B cell (primary cell): ENCODE measurements around the gene CDH20. TPM values are rescaled to one million over a fixed set of nuclear protein-coding genes. Genes with fewer than 3 reads are reported as not detected.
A peak's percentile ranks its signal among the peaks of the same experiment; 100 is the strongest.

Experiments
- ATAC-seq: fragments of 200-7000 bp; cut with Tn5 transposase; one replicate; pipeline ENCODE4 v1.10.0; 2021; ENCODE audit warnings: low read depth, mild to moderate bottlenecking, moderate number of reproducible peaks, moderate library complexity
- CTCF ChIA-PET: fragments of 350-600 bp; sonication (Branson Sonifier 250); formaldehyde crosslinking; loops from one replicate; lab custom pipeline; 2021; ENCODE audit warnings: antibody characterized with exemption, inconsistent platforms; lab: Charles Lee
- POLR2A ChIA-PET: fragments of 350-600 bp; sonication (Branson Sonifier 250); formaldehyde crosslinking; loops from one replicate; lab custom pipeline; 2021; ENCODE audit warnings: antibody characterized with exemption; lab: Charles Lee
- DNase-seq: peaks from one replicate; pipeline ENCODE4 v3.0.0; 2013
- H2AFZ ChIP-seq: 2 replicates; pipeline ENCODE4 v1.6.1; 2012; ENCODE audit warnings: mild to moderate bottlenecking, low read depth, low read length; ENCODE audit not compliant: insufficient read depth, poor library complexity, severe bottlenecking
- H3K27ac ChIP-seq, 2 donors: 1 replicate in 1 of 2; 2 replicates in 1 of 2; pipeline ENCODE4 v1.5.1; 2012 to 2013; ENCODE audit warnings: low read length in 2 of 2, mild to moderate bottlenecking in 2 of 2, moderate library complexity in 1 of 2
- H3K27me3 ChIP-seq, 4 experiments: fragments of 200-600 bp in 1 of 4; sonication (generic) in 1 of 4; replicated peaks in 1 of 4; 1 replicate in 2 of 4; 2 replicates in 2 of 4; pipeline versions ENCODE4 v1.6.1 to v1.7.0; 2013 to 2016; ENCODE audit warnings: low read length in 3 of 4, mild to moderate bottlenecking in 2 of 4, mixed read lengths in 1 of 4, moderate library complexity in 1 of 4; ENCODE audit not compliant: insufficient read depth in 4 of 4, control insufficient read depth in 3 of 4; ENCODE audit errors: control extremely low read depth in 1 of 4
- H3K36me3 ChIP-seq, 2 experiments: replicated peaks in 1 of 2; 1 replicate in 1 of 2; 2 replicates in 1 of 2; pipeline versions ENCODE4 v1.6.1 to v1.7.1; 2013; ENCODE audit warnings: low read length in 1 of 2; ENCODE audit not compliant: insufficient read depth in 2 of 2, control insufficient read depth in 1 of 2; ENCODE audit errors: control extremely low read depth in 1 of 2, extremely low read depth in 1 of 2
- H3K4me1 ChIP-seq, 2 donors: fragments of 200-600 bp in 1 of 2; sonication (generic) in 1 of 2; 1 replicate in 1 of 2; 2 replicates in 1 of 2; pipeline versions ENCODE4 v1.5.1 to v1.6.1; 2013 to 2017; ENCODE audit warnings: low read length in 2 of 2; ENCODE audit not compliant: control insufficient read depth in 2 of 2, insufficient read depth in 2 of 2
- H3K4me2 ChIP-seq: replicated peaks from 2 replicates; pipeline ENCODE3; 2012; ENCODE audit warnings: mild to moderate bottlenecking, low read depth, low read length; ENCODE audit not compliant: poor library complexity, severe bottlenecking
- H3K4me3 ChIP-seq, 5 experiments: fragments of 200-600 bp in 1 of 5; sonication (generic) in 1 of 5; 1 replicate in 3 of 5; 2 replicates in 2 of 5; pipeline versions ENCODE4 v1.5.1 to v1.7.0; 2011 to 2016; ENCODE audit warnings: low read length in 4 of 5, mild to moderate bottlenecking in 4 of 5, low read depth in 2 of 5, control low read depth in 1 of 5, moderate library complexity in 1 of 5; ENCODE audit not compliant: insufficient read depth in 1 of 5; ENCODE audit errors: control extremely low read depth in 1 of 5, extremely low read depth in 1 of 5
- H3K79me2 ChIP-seq: fragments of 200-600 bp; sonication (generic); one replicate; pipeline ENCODE4 v1.6.0; 2016; ENCODE audit warnings: low read length; ENCODE audit not compliant: control insufficient read depth, insufficient read depth
- H3K9ac ChIP-seq: fragments of 200-600 bp; sonication (generic); 2 replicates; pipeline ENCODE4 v1.6.1; 2017; ENCODE audit warnings: mild to moderate bottlenecking, low read length, moderate library complexity
- H3K9me3 ChIP-seq, 3 donors: one replicate each; pipeline versions ENCODE4 v1.6.1 to v1.7.1; 2013; ENCODE audit warnings: low read length in 2 of 3; ENCODE audit not compliant: control insufficient read depth in 2 of 3, insufficient read depth in 1 of 3; ENCODE audit errors: control extremely low read depth in 1 of 3
- H4K20me1 ChIP-seq: 2 replicates; pipeline ENCODE4 v1.6.0; 2012; ENCODE audit warnings: mild to moderate bottlenecking, low read length; ENCODE audit not compliant: insufficient read depth, control insufficient read depth, poor library complexity, severe bottlenecking
- H3K27ac Mint-ChIP-seq: one replicate; pipeline ENCODE4 v1.8.0; 2021; ENCODE audit warnings: mixed read lengths
- H3K27me3 Mint-ChIP-seq: one replicate; pipeline ENCODE4 v1.8.0; 2021; ENCODE audit warnings: mixed read lengths
- H3K4me1 Mint-ChIP-seq: one replicate; pipeline ENCODE4 v1.8.0; 2021; ENCODE audit warnings: mixed read lengths
- H3K4me3 Mint-ChIP-seq: one replicate; pipeline ENCODE4 v1.8.0; 2021; ENCODE audit warnings: mixed read lengths
- H3K9me3 Mint-ChIP-seq: one replicate; pipeline ENCODE4 v1.8.0; 2022; ENCODE audit warnings: mixed read lengths; ENCODE audit not compliant: insufficient read depth
- CTCF ChIP-seq: fragments of 200-600 bp; IDR thresholded peaks from one replicate; pipeline ENCODE4 v1.8.0; 2022; ENCODE audit warnings: antibody characterized with exemption, mild to moderate bottlenecking
- EZH2 ChIP-seq: IDR thresholded peaks from 2 replicates; pipeline ENCODE4 v1.6.1; 2012; ENCODE audit warnings: borderline replicate concordance, low read depth, mild to moderate bottlenecking, moderate library complexity, low read length; ENCODE audit not compliant: insufficient read depth, poor library complexity, severe bottlenecking
- WGBS: methylation state at CpG from one replicate; pipeline ENCODE4 v1.1.5; 2013; ENCODE audit warnings: missing lambda C conversion rate; ENCODE audit not compliant: insufficient coverage; 5-methylcytosine and 5-hydroxymethylcytosine counted together
- intact Hi-C: fragments of 100-400 bp; cut with micrococcal nuclease; formaldehyde crosslinking; loops from one replicate; pipeline ENCODE4 v1.10.0; 2022
- polyA plus RNA-seq: library from polyadenylated mRNA; depleted of rRNA; stranded (reverse); fragments of >200 nt; gene quantifications from 2 replicates; pipeline ENCODE4 v1.2.3, GENCODE V29; 2012
- total RNA-seq, 2 donors: library from RNA; stranded (reverse); fragments of 120-200 nt in 1 of 2; gene quantifications; 1 replicate in 1 of 2; 2 replicates in 1 of 2; pipeline versions ENCODE4 v1.2.3 to v1.2.4, GENCODE V29; 2013 to 2022

CDH20 gene
- total and polyA plus RNA-seq, 2 donors (not counting 1 experiment from before 2014, with no cell fraction given), result 0.09 TPM; not detected in 1

- H3K9ac ChIP-seq, result no peak overlapping the region
- no peaks in the 10 kb centered on the region for H3K9me3 ChIP-seq
- H3K27me3 Mint-ChIP-seq, result peaks cover 11% of the 10 kb centered on the region
- H3K4me1 Mint-ChIP-seq, result no peaks in the 10 kb centered on the region
- H3K36me3 ChIP-seq, result no peaks in the 10 kb centered on the region
- intact Hi-C loops, result no loop called here
- peaks cover 0 to 3% (median 0%) of the 10 kb centered on the region in 4 experiments for H3K27me3 ChIP-seq
- no peaks in the 10 kb centered on the region for H3K4me1 ChIP-seq
- no peaks in the 10 kb centered on the region for H4K20me1 ChIP-seq
- no peak overlapping the region for H3K27ac Mint-ChIP-seq
- no peak overlapping the region for H3K4me3 ChIP-seq
- H3K9me3 Mint-ChIP-seq, result no peaks in the 10 kb centered on the region
- H2AFZ ChIP-seq, result no peak overlapping the region
- no peak overlapping the region for H3K4me3 Mint-ChIP-seq
- no peak for DNase-seq
- TF ChIP-seq EZH2 (no peak), CTCF (no peak)
- no peak for ATAC-seq
- no peak overlapping the region for H3K27ac ChIP-seq
- H3K79me2 ChIP-seq, result no peaks in the 10 kb centered on the region
- ChIA-PET POLR2A (no interaction called here), CTCF (interaction anchor here (1.4 kb wide), 1 partner anchor 31 kb away, joined by 3 read pairs; no protein-coding TSS in a partner anchor)
- H3K4me2 ChIP-seq, result no peak overlapping the region
Observed at GRCh38 chr18:61352611-61353010, 19.4 kb downstream of the CDH20 start.

- Histone ChIP-seq H3K9me3 (peaks cover 0 to 1% (median 0%) of the 10 kb centered on the region in 3 donors), H2AFZ (peak overlapping the region; percentile 40), H3K36me3 (no peaks in the 10 kb centered on the region), H3K4me2 (peak overlapping the region; percentile 57), H3K9ac (peak overlapping the region; percentile 49), H3K4me3 (peak overlapping the region in 3 of 5 experiments; percentile 13 to 38 (median 34)), H3K4me1 (peaks cover 6 to 12% of the 10 kb centered on the region in 2 donors), H3K27me3 (no peaks in the 10 kb centered on the region), H4K20me1 (no peaks in the 10 kb centered on the region), H3K79me2 (no peaks in the 10 kb centered on the region), H3K27ac (peak overlapping the region in 1 of 2 donors; percentile 16)
- WGBS, result 14% methylated on average over 2 of the region's 7 CpGs
- peaks cover 16% of the 10 kb centered on the region for H3K4me1 Mint-ChIP-seq
- CTCF ChIA-PET, result no interaction called here
- DNase-seq, result peak; percentile 43
- peak; percentile 51 for ATAC-seq
- intact Hi-C loops, result no loop called here
- peak overlapping the region; percentile 66 for H3K27ac Mint-ChIP-seq
- TF ChIP-seq EZH2 (no peak), CTCF (no peak)
- peaks cover 9% of the 10 kb centered on the region for H3K27me3 Mint-ChIP-seq
- peak overlapping the region; percentile 82 for H3K4me3 Mint-ChIP-seq
- POLR2A ChIA-PET, result no interaction called here
- H3K9me3 Mint-ChIP-seq, result no peaks in the 10 kb centered on the region
Observed at GRCh38 chr18:61360404-61361383, 27.5 kb downstream of the CDH20 start.
